Right lobe of liver (tissue), 4 donors: ENCODE data around the gene ADAM10.

Experiments used
- POLR2A ChIP-seq: fragments of 450-650 bp; IDR thresholded peaks from one replicate; pipeline ENCODE4 v1.6.1; 2017; ENCODE audit warnings: antibody characterized with exemption, mild to moderate bottlenecking
- TF ChIP-seq, protein P1 (sequence below), 4 donors: fragments of 200-600 bp in 3 of 4; fragments of 450-650 bp in 1 of 4; IDR thresholded peaks; one replicate each; pipeline versions ENCODE4 v1.5.1 to v1.8.0; 2016 to 2022; ENCODE audit warnings: antibody characterized with exemption in 4 of 4, mild to moderate bottlenecking in 2 of 4
- donor health status: DM: no; HTN: no; CAD: no.
- donor health status: DM: no; HTN: no; CAD: no.
- donor health status: DM: no; HTN: yes; CAD: no.

DNA sequence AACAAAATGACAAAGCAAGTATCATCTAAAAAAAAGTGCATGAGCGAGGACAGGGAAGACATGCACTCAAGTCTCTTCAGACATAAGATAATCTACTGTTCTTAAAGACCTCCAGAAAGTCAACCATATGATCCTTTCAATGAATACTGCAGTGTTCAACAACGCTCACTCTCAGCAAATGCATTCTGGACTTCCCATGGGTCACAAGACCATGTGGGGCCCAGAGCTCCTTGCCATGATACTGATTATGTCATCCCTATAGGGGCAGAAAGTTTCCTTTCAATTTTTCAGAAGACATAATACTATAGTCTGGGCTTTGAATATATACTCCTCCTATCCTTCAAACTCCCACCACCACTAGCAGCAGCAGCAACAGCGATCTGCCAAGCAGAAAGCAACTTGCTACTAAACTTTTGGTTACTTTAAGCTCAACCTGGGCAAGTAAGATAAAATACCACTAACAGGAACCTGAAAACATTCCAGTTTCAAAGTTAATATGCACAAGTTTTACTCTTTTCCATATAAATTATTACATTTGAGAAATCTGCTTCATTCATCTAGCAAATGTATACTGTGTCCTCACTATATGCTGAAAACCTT lies 143.5 kb downstream of the ADAM10 start:
- TF ChIP-seq, protein P1, sequence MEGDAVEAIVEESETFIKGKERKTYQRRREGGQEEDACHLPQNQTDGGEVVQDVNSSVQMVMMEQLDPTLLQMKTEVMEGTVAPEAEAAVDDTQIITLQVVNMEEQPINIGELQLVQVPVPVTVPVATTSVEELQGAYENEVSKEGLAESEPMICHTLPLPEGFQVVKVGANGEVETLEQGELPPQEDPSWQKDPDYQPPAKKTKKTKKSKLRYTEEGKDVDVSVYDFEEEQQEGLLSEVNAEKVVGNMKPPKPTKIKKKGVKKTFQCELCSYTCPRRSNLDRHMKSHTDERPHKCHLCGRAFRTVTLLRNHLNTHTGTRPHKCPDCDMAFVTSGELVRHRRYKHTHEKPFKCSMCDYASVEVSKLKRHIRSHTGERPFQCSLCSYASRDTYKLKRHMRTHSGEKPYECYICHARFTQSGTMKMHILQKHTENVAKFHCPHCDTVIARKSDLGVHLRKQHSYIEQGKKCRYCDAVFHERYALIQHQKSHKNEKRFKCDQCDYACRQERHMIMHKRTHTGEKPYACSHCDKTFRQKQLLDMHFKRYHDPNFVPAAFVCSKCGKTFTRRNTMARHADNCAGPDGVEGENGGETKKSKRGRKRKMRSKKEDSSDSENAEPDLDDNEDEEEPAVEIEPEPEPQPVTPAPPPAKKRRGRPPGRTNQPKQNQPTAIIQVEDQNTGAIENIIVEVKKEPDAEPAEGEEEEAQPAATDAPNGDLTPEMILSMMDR (IDR thresholded peaks at IDR 0.05) = no peak
- TF ChIP-seq POLR2A = no peak
